ENCODE results near the gene IL2RA.

Gene IL2RA

GRCh38 chr10:6037422-6037821 lies 24.7 kb downstream of the IL2RA start:
- DNase-seq = no peak

DNA sequence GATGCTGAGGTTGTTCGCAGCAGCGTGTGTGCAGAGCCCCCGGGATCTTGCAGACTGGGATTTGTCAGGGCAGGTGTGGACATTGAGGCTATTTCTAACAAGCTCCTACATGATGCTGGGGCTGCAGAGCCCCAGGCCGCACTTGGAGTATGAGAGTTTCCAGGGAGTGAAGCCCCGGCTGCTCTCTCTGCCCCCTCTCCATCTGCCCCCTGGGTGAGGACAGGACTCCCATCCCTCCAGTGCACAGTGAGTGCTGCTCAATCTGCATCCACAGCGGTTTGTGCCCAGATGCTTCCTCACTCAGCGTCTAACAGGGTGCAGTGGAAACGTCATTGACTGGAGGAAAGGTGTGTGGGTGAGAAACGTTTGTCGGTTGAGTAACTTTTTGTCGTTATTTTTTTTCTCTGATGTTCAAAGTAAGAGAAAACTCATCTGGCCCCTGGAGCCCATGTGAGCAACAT lies 25.3 kb downstream of the IL2RA start:
- DNase-seq = no peak

GRCh38 chr10:6035931-6036575 lies 26.1 kb downstream of the IL2RA start:
- DNase-seq = no peak

GRCh38 chr10:6035101-6035834 lies 26.9 kb downstream of the IL2RA start:
- DNase-seq = no peak

DNA sequence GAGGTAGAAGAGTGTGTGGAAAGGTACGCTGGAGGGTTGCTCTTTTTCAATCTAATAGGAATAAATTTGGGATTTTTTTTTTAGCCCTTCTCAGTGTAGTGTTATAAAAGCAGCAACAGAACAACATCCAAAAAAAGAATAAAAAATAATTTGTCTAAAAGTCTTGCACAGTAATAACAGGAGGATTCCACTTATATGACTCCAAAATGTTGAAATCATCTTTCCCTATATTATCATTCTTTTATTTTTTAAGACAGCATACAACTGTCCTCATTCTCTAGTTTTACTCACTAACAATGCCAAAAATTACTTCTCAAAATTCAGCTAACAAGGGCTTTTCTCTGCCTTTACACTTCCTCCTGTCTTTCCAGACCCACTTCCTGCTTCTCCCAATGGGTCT lies 27.8 kb downstream of the IL2RA start:
- no peak for DNase-seq

DNA sequence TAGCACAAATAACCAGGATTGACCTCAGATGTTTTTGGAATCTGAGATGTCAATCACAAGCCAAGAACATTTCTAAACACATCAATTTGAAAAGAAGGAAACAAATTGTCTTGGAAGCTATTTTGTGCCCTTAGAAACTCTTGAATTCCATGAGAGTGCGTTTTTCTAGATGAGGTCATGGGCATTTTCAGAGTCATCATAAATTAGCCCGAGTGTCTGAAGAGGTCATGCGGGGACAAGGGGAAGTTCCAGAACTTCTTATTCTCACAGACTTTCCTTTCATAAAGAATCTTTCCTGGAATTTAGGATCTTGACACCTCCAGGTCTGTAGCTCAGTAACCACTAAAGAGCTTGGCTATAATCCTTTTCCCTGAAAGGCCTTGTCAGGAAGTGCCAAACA lies 28.2 kb downstream of the IL2RA start:
- no peak for DNase-seq

- no peak for DNase-seq
Measured at GRCh38 chr10:6030940-6031339, 31.2 kb downstream of the IL2RA start.

GRCh38 chr10:6030217-6030616 lies 31.9 kb downstream of the IL2RA start:
- no peak for DNase-seq

DNA sequence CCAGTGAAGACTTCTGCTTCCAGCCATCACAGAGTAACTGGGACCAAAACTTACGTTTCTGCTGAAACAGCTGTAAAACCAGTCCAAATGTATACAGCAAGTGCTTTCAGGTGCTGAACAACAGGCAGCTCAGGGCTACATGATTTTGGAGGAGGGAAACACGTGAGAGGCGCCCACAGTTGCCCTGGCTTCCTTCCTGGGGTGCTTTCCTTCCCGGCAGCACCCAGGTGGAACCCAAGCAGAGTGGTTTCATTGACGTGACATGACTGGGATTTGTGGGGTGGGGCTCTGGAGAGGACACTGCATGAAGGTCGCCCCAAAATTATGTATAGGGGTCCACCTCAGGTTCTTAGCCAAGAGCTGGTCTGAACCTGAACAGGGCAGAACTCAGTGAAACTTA lies 34.2 kb downstream of the IL2RA start:
- no peak for DNase-seq

GRCh38 chr10:6025683-6026255 lies 36.4 kb downstream of the IL2RA start:
- no peak for DNase-seq

- DNase-seq = no peak
Measured at GRCh38 chr10:6024334-6024682, 37.9 kb downstream of the IL2RA start.

DNA sequence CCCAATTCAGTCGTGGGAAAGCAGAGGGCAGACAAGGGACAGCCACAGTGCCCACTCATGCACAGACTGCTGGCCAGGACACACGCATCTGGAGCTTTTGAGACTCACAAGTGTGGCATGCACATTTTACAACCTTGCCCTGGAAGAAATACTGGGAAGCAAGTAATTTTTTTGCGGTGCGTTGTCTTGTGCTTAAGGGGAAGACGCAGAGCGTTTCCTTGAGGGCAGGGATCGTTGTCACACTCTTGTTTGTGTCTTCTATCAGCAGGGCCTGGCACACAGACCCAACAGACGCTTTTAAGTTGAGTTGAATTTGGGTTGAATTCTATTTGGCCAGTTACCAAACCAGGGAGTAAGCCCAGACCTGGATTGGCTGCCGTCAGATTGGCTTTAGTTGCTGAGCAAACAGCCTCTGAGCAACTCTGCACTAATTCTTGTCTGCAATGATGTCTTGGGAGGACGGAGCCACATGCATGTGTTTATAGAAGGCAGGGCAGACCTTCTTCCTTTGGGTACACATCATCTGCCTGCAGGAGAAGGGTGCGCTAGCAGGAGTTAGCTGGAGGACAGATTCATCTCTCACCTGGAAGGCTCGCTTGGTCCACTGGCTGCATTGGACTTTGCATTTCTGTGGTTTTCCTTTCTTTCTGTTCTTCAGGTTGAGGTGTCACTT lies 38.4 kb downstream of the IL2RA start:
- DNase-seq = no peak

GRCh38 chr10:6022660-6023059 lies 39.5 kb downstream of the IL2RA start:
- no peak for DNase-seq

GRCh38 chr10:6020826-6021225 lies 41.3 kb downstream of the IL2RA start:
- DNase-seq = no peak

DNA sequence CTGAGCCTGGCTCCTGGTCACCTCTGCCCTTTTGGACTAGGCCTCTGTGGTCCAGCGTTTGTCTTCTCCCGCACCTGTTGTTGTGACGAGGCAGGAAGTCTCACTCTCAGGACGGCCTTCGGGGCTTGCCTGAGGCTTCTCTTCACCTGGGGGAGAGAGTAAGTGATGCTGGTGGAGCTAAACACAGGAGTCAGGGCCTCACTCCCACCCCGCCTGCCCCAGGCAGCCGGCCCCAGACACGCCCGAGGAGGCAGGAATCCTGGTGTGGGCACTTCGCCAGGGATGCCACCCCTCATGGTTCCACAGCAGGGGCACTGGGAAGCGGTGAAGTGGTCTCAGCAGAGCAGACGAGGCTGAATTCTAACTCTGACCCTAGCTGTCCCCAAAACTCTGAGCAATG lies 42.4 kb downstream of the IL2RA start:
- DNase-seq = no peak

DNA sequence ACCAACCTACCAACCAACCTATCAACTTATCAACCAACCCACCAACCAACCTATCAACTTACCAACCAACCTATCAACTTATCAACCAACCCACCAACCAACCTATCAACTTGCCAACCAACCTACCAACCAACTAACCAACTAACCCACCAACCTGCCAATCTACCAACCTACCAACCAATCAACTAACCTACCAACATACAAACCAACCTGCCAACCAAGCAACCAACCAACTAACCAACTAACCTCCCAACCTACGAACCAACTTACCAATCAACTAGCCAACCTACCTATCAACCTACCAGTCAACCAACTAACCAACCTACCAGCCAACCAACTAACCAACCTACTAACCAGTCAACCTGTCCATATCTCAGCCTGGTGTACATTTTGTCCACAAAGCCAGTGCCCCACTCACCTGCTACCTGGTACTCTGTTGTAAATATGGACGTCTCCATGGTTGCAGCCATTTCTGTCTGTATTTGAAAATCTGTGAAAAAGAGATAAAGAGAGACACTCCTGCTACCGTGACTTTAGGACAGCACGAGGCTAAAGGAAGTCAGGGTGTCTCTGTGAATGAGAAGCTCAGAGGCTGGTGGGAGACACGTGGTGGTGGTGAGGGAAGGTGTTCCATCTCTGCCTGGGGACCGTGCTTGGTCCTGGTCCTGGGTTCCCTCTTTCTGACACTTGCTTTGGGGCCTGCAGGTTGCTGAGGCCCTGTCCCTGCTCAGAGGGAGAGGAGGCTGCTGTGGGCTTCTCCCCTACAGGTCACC lies 43.0 kb downstream of the IL2RA start:
- DNase-seq = no peak

- no peak for DNase-seq
Measured at GRCh38 chr10:6018422-6018821, 43.7 kb downstream of the IL2RA start.

DNA sequence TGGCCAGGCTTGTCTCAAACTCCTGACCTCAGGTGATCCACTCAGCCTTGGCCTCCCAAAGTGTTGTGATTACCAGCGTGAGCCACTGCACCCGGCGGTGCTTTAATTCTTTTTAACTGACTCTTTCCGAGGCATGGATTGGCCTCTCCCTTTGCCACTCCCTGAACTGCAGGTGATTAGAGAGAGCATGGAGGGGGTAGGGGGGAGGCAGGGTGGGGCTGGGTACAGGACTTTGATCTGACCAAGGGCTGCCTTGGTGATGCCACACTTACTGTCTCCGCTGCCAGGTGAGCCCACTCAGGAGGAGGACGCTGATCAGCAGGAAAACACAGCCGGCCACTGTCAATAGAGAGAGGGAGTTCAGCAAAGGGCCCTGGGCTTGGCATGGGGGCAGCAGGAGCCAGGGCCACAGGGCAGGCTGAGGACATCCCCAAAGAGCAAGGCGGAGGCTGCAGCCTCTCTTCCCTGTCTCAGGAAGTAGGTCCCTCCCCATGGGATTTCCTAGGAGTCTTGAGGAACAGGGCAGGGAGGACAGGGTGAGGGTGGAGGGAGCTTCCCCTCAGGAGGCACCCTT lies 44.3 kb downstream of the IL2RA start:
- DNase-seq = no peak

DNA sequence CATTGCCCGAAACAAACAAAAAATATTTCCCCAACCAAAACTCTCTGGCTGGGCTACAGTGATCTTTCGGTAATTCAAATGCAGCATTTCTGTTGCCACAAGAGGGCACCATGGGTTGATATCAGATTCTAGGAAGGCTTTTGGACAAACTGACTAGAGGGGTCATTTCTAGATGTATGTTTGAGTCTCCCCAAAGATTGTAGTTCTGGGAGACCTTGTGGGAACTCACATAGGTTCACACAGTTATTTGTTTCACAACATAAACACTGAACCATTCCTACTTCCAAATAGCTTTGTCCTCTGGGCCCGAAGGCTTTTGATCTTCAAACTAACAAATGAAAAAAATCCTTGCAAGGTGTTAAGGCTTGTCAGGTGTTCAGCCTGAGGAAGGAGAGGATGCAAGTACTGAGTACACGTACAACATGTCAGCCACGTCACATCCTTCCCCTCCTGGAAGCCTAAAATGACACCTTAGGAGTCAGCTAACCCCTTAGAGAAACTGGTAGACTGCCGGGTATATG lies 47.9 kb downstream of the IL2RA start:
- DNase-seq = no peak

- no peak for DNase-seq
Measured at GRCh38 chr10:6013413-6014192, 48.6 kb downstream of the IL2RA start.

GRCh38 chr10:6012121-6012905 lies 49.9 kb downstream of the IL2RA start:
- DNase-seq = no peak
